22Rv1 (cell line): ENCODE measurements around the gene PSKH1.

Experiments
- H3K27ac ChIP-seq: fragments of 450-650 bp; 2 replicates; pipeline ENCODE4 v1.5.1; 2017
- CTCF ChIP-seq: fragments of 450-650 bp; IDR thresholded peaks from 2 replicates; pipeline ENCODE4 v1.5.1; 2017; ENCODE audit warnings: mild to moderate bottlenecking
- ZFX ChIP-seq: fragments of 450-650 bp; IDR thresholded peaks from 2 replicates; pipeline ENCODE4 v1.6.1; 2017; ENCODE audit warnings: antibody characterized with exemption, borderline replicate concordance

PSKH1 gene

DNA sequence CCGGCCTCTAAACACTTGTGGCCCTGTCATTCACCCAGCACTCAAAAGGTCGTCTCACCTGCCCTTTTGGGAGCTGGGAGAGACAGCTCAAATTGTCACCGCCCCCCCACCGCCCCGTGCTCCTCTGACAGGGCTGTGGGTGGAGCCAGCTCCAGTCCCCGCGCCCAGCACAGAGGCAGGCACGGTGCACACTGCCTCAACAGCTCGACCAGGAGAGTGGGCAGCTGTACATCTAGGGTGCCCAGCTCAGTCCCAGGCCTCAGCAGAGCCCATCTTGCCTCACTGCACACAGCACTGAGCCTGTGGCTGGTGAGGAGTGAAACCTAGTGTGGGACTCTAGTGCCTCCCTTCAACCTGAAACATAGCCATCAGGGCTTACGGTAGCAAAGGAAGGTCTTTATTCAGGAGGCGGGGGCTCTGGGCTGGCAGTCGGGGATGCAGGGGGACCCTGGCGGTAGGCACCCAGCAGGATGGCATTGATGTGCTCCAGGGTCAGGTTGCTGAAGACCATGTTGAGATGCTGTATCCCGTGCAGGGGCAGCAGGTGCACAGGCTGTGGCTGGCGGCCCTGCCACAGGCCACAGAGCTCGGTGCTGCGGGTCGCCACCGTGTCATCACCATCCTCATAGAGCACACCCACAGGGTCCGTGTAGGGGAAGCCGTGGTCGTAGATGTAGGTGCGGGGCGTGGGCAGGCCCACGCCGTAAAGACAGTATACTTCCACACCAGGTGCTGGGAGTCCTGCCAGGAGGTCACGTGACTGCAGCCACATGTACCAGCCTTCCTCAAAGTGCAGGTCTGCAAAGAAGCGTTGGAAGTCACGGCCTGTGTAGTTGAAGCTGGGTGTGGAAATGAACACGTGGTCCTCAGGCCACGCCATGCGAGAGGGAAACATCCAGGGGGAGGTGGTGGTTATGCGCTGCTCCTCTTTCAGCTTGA, 46.7 kb downstream of the PSKH1 start:
- H3K27ac ChIP-seq, result peak overlapping the region; percentile 39; the same call in 1 of the 2 replicates
- TF ChIP-seq CTCF (no peak), ZFX (no peak)

DNA sequence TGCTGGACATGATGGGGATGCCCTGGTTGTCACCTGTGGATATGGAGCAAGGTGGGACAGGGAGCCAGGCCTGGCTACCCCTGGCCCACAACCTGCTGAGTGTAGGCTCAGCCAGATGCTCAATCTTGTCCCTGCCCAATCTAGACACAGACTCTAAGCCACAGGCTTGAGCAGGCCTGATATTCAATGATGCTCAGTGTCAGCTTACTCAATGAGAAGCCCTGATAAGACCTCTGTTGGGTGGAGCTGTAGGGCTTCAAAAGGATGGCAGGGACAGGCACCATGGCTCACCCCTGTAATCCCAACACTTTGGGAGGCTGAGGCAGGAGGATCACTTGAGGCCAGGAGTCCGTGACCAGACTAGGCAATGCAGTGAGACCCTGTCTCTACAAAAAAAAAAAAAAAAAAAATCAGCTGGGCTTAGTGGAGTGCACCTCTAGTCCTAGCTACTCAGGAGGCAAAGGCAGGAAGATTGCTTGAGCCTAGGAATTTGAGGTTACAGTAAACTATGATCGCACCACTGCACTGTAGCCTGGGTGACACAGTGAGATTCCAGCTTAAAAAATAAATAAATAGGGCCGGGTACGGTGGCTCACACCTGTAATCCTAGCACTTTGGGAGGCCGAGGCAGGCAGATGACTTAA, 47.5 kb downstream of the PSKH1 start:
- TF ChIP-seq CTCF, result no peak
- no peak for TF ChIP-seq ZFX
- H3K27ac ChIP-seq, result peak overlapping the region; percentile 31; the same call in 1 of the 2 replicates

GRCh38 chr16:67941469-67942199, 48.6 kb downstream of the PSKH1 start:
- H3K27ac ChIP-seq, result peak overlapping the region; percentile 31
- TF ChIP-seq CTCF, result no peak
- TF ChIP-seq ZFX, result no peak

GRCh38 chr16:67942200-67942509, 49.1 kb downstream of the PSKH1 start:
- peak overlapping the region; percentile 31; the same call in 1 of the 2 replicates for H3K27ac ChIP-seq
- TF ChIP-seq ZFX, result no peak
- TF ChIP-seq CTCF, result peak; percentile 85

DNA sequence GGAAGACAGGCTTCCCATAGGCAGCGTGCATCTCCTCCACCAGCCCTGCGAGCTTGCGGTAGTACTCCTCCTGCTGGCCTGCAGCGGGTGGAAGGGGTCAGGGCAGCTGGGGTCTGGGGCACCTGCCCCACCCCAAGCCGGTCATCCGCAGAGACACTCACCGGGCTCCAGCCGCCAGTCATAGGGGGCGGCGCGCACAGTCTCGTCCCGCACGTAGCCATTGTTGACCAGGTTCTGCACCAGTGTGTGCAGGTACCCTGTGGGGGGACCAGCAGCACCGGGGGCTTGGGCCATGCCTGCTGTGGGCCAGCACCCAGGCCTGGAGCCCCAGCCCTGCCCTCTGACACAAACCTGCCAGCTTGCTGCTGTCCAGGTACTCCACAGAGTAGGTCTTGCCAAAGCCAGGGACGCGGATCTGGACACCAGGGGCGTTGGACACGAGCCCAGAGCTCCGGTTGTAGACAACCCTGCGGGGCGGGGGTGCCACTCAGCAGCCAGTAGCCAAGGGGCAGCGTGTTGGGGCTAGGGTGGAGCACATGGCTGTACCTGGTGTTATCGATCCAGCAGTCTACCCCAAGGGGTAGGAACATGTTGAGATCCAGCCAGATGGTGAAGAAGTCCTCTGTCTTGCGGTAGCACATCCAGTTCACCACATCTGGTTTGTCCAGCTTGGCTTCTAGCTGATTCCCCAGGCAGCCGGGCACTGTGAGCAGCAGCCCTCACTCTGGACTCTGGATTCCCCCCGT, 49.6 kb downstream of the PSKH1 start:
- TF ChIP-seq CTCF (no peak), ZFX (no peak)

DNA sequence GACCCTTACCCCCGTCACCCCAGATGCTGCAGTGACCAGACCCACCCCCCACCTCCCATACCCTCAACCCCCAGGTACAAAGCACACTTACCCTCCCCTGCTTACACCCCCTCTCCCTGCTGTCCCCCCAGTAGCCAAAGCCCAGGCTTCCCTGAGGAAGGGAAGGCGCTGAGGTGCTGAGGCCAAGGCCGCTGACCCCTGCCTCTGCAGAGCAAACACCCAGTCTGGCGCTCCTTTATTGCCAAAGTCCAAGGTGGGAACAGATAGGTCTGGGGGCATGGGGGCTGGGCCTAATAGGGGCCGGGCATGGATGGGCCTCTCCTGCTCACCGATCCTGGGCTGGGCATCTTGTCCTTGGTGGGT, 50.2 kb downstream of the PSKH1 start:
- no peak for TF ChIP-seq ZFX
- no peak for TF ChIP-seq CTCF
- no peak overlapping the region for H3K27ac ChIP-seq

More for the DNA sequence above, 49.6 kb downstream of the PSKH1 start:
- no peak overlapping the region for H3K27ac ChIP-seq
